Liver (tissue), 3 donors: ENCODE data around the gene SNX5.

Experiments
- CTCF ChIP-seq: fragments of 150-350 bp; IDR thresholded peaks from 2 replicates; pipeline ENCODE4 v1.5.1; 2017; ENCODE audit warnings: improper control_type of control experiment, low read depth, low read length; ENCODE audit not compliant: missing input control
- GABPA ChIP-seq, 2 donors: IDR thresholded peaks in 1 of 2; conservative IDR thresholded peaks in 1 of 2; 2 replicates each; pipeline ENCODE4 v1.6.1; 2016; ENCODE audit warnings: antibody characterized with exemption in 2 of 2, mild to moderate bottlenecking in 1 of 2, moderate library complexity in 1 of 2
- JUND ChIP-seq, 2 donors: IDR thresholded peaks; 2 replicates each; pipeline ENCODE4 v1.6.1; 2016; ENCODE audit warnings: antibody characterized with exemption in 2 of 2
- MAX ChIP-seq: IDR thresholded peaks from 2 replicates; pipeline ENCODE4 v1.6.1; 2016; ENCODE audit warnings: antibody characterized with exemption
- donor health status: healthy.
- donor health status: healthy.

- TF ChIP-seq CTCF (no peak), JUND (IDR thresholded peaks at IDR 0.05) (no peak), GABPA (IDR thresholded peaks at IDR 0.05 in 1 of 2, conservative IDR thresholded peaks at IDR 0.05 in 1 of 2) (no peak), MAX (no peak)
Measured at GRCh38 chr20:17969884-17970409, 1.4 kb upstream of the SNX5 start.
